ENCODE measurements around the gene THAP7.

DNA sequence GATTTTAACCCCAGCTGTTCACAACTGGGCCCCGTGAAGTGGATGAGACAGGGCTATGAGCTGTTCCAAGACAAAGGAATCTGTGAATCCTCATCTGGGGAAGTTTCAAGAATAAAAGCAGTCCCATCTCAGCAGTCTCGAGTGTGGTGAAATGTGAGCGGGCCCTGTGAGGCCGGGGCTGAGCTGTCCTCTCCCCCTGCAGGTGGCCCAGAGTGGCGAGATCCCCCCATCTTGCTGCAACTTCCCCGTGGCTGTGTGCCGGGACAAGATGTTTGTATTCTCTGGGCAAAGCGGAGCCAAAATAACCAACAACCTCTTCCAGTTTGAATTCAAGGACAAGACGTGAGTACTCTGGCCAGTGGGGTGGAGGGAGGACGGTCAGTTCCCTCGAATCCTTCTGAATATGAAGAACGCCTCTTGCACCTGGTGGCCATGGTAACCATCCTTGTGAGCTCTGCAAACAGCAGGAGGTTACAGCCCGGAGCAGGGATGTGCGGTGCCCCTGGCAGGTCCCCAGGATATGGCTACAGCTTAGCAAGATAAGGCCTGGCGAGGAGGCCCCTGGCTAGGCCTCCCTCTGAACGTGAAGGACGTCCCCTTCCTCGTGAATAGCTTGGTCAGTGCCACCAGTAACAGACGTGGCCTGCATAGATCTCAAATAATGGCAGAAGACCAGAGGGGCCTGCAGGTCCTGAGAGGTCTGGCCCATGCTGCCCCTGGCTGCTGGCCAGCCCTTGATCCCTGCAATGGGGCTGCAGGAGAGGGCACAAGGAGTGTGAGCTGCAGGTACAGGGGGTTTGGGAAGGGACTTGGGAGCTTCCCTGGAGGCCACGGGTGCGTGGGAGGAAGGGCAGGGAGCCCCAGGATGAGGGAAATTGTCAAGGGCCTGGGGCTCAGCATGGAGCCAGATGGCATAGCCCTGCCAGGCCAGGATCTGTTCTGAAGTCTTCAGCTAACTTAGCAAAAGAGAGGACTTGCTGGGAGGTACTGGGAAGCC lies 11.4 kb downstream of the THAP7 start:
- TF ChIP-seq, protein P1, sequence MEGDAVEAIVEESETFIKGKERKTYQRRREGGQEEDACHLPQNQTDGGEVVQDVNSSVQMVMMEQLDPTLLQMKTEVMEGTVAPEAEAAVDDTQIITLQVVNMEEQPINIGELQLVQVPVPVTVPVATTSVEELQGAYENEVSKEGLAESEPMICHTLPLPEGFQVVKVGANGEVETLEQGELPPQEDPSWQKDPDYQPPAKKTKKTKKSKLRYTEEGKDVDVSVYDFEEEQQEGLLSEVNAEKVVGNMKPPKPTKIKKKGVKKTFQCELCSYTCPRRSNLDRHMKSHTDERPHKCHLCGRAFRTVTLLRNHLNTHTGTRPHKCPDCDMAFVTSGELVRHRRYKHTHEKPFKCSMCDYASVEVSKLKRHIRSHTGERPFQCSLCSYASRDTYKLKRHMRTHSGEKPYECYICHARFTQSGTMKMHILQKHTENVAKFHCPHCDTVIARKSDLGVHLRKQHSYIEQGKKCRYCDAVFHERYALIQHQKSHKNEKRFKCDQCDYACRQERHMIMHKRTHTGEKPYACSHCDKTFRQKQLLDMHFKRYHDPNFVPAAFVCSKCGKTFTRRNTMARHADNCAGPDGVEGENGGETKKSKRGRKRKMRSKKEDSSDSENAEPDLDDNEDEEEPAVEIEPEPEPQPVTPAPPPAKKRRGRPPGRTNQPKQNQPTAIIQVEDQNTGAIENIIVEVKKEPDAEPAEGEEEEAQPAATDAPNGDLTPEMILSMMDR (IDR thresholded peaks at IDR 0.05), result no peak
- TF ChIP-seq EP300 (IDR thresholded peaks at IDR 0.05) (no peak), POLR2A (IDR thresholded peaks at IDR 0.05) (no peak)

All from tibial nerve (tissue), 4 donors.